GM06990 (cell line): ENCODE measurements around the gene APC.

Source experiments
- DNase-seq: peaks from one replicate; pipeline ENCODE4 v3.0.0-alpha.2; 2011; ENCODE audit not compliant: insufficient read length; ENCODE audit errors: extremely low read depth
- H3K27me3 ChIP-seq: replicated peaks from 2 replicates; pipeline ENCODE4 v1.6.0; 2011; ENCODE audit warnings: low read length; ENCODE audit not compliant: control insufficient read depth, insufficient read depth
- H3K36me3 ChIP-seq: 2 replicates; pipeline ENCODE4 v1.5.1; 2011; ENCODE audit warnings: low read length; ENCODE audit not compliant: control insufficient read depth, insufficient read depth
- H3K4me3 ChIP-seq: replicated peaks from 2 replicates; pipeline ENCODE4 v1.5.1; 2011; ENCODE audit warnings: low read depth, mild to moderate bottlenecking, control low read depth, low read length
- TF ChIP-seq, protein P1 (sequence below): IDR thresholded peaks from 2 replicates; pipeline ENCODE4 v1.5.1; 2011; ENCODE audit warnings: low read length, control low read depth, mild to moderate bottlenecking, inconsistent platforms; ENCODE audit not compliant: insufficient read depth, poor library complexity, severe bottlenecking

APC gene

DNA sequence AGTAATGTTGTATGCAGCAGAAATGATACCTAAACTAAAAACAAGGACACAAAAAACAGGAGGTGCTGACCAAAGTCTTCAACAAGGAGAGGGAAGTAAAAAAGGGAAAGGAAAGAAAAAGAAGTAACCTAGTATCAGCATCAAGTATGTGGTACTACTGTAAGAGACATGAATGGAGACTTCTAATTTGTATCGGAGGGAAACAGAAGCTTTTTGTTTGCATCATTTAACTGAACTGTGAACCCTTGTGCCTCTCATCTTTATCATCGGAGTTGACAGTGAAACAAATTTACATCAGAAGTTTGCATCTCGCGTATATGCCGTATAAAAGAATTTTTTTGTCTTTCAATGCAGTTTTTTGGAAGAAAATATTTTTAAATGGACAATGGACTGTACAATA, 129.7 kb downstream of the APC start:
- no peak overlapping the region for H3K4me3 ChIP-seq
- TF ChIP-seq, protein P1, sequence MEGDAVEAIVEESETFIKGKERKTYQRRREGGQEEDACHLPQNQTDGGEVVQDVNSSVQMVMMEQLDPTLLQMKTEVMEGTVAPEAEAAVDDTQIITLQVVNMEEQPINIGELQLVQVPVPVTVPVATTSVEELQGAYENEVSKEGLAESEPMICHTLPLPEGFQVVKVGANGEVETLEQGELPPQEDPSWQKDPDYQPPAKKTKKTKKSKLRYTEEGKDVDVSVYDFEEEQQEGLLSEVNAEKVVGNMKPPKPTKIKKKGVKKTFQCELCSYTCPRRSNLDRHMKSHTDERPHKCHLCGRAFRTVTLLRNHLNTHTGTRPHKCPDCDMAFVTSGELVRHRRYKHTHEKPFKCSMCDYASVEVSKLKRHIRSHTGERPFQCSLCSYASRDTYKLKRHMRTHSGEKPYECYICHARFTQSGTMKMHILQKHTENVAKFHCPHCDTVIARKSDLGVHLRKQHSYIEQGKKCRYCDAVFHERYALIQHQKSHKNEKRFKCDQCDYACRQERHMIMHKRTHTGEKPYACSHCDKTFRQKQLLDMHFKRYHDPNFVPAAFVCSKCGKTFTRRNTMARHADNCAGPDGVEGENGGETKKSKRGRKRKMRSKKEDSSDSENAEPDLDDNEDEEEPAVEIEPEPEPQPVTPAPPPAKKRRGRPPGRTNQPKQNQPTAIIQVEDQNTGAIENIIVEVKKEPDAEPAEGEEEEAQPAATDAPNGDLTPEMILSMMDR: no peak
- no peak for DNase-seq
- H3K27me3 ChIP-seq: no peaks in the 10 kb centered on the region
- H3K36me3 ChIP-seq: peaks cover 19% of the 10 kb centered on the region

DNA sequence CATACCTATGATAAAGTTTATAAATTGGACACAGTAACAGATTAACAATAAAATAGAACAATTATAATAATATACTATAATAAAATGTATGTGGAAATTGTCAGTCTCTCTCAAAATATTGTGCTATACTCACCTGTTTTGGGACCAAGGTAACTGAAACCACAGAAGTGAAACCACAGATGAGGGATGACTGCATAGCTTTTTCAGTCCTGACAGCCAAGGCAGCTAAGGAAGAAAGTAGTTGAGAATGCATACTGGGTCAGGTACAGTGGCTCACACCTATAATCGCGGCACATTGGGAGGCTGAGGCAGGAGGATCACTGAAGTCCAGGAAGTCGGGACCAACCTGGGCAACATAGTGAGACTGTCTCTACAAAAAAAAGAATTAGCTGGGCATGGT, 132.3 kb downstream of the APC start:
- no peak for DNase-seq
- Histone ChIP-seq H3K4me3 (no peak overlapping the region), H3K36me3 (peaks cover 17% of the 10 kb centered on the region), H3K27me3 (no peaks in the 10 kb centered on the region)
- TF ChIP-seq, protein P1: no peak

DNA sequence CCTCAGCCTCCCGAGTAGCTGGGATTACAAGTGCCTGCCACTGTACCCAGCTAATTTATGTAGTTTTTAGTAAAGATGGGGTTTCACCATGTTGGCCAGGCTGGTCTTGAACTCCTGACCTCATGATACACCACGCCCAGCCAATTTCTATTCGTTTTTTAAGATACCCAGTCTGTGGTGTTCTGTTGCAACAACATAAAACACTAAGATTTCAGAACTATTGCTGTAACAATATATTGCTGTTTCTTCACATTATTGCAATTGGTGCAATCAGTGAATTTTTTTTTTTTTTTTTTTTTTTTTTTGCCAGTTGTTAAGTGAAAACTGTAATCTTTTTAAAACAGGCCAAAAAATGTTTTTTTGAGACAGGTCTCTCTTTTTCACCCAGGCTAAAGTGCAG, 133.3 kb downstream of the APC start:
- Histone ChIP-seq H3K36me3 (peaks cover 15% of the 10 kb centered on the region), H3K27me3 (no peaks in the 10 kb centered on the region), H3K4me3 (no peak overlapping the region)
- TF ChIP-seq, protein P1: no peak
- no peak for DNase-seq

DNA sequence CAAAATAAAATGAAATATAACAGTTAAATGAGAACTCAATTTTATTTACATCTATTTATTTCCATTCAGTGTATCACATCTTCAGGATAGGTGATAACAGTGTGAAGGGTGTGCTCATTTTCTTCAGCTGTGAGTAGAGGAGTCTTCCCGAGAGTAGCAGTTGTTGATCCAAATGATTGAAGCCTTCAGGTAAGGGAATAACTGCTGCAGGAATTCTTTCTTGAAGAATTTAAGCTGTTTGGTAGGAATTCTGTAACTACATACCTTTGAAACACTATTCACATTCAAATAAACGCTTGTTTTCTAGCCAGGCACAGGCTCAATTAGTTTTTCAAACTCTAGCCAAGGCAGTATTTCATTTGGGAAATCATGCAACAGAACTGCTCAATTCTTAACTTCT, 138.7 kb downstream of the APC start:
- Histone ChIP-seq H3K27me3 (no peaks in the 10 kb centered on the region), H3K36me3 (peaks cover 4% of the 10 kb centered on the region), H3K4me3 (no peak overlapping the region)
- TF ChIP-seq, protein P1: no peak
- no peak for DNase-seq

DNA sequence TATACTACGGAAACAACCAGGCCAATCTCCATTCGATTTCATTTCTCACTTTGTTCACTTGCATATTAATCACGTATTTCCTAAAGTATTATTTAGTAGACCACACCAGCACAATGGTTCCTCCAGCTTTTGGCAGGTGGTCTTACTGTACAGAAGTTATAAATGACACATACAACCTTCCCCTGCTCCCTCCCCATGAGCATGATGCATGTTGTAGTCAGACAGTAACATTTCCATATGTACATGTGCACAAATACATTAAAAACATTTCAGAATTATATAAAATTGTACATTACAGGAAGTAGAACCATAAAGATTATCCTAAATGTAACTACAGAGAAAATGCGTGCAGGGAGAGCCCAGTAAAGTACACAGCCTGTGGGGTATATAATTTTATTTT, 140.4 kb downstream of the APC start:
- Histone ChIP-seq H3K27me3 (no peaks in the 10 kb centered on the region), H3K36me3 (peaks cover 9% of the 10 kb centered on the region), H3K4me3 (no peak overlapping the region)
- DNase-seq: no peak
- TF ChIP-seq, protein P1: no peak

DNA sequence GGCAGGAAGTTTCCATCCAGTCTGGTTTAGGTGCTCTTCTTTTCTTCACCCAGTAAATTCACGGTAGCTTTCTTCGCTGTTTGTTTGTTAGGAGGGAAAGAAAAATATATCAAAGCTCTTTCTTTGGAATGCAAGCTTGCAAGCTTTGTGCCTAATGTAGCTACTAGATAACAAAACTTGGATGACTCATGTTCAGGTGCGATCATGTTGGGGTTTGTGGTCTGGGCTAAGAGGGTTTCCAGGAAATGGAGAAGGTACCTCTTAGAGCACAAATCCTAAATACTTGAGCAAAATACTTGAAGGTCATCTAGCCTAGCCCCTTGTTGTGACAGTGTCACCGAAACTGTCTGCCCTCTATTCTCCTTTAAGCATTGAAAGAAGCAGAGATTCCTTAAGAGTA, 141.1 kb downstream of the APC start:
- no peak for DNase-seq
- no peak overlapping the region for H3K4me3 ChIP-seq
- peaks cover 10% of the 10 kb centered on the region for H3K36me3 ChIP-seq
- TF ChIP-seq, protein P1: no peak
- H3K27me3 ChIP-seq: no peaks in the 10 kb centered on the region
